Astrocyte (in vitro differentiated cells and primary cell): ENCODE measurements around the gene HLF. TPM values are rescaled to one million over a fixed set of nuclear protein-coding genes. Genes with fewer than 3 reads are reported as not detected.

Source experiments
- DNase-seq: peaks from one replicate; pipeline ENCODE4 v3.0.0-alpha.2; 2010; ENCODE audit warnings: low read depth
- FAIRE-seq: peaks from 2 replicates; lab custom pipeline; 2011; peaks lifted over from hg19 to GRCh38; lab: Jason Lieb, UNC
- H2AFZ ChIP-seq: 2 replicates; pipeline ENCODE4 v1.6.0; 2012; ENCODE audit warnings: low read depth, low read length, inconsistent platforms
- H3K27ac ChIP-seq: 2 replicates; pipeline ENCODE4 v1.5.1; 2011; ENCODE audit warnings: low read depth, low read length, inconsistent platforms
- H3K27me3 ChIP-seq: 2 replicates; pipeline ENCODE4 v1.6.0; 2011; ENCODE audit warnings: low read length, inconsistent platforms; ENCODE audit not compliant: insufficient read depth
- H3K36me3 ChIP-seq: 2 replicates; pipeline ENCODE4 v1.5.1; 2011; ENCODE audit warnings: low read length, inconsistent platforms; ENCODE audit not compliant: insufficient read depth
- H3K4me1 ChIP-seq: 2 replicates; pipeline ENCODE4 v1.5.1; 2011; ENCODE audit warnings: low read length, inconsistent platforms; ENCODE audit not compliant: insufficient read depth
- H3K4me2 ChIP-seq: 2 replicates; pipeline ENCODE4 v1.6.0; 2012; ENCODE audit warnings: low read length, inconsistent platforms
- H3K4me3 ChIP-seq: 2 replicates; pipeline ENCODE4 v1.5.1; 2011; ENCODE audit warnings: low read depth, mild to moderate bottlenecking, low read length, inconsistent platforms; ENCODE audit not compliant: insufficient read depth
- H3K79me2 ChIP-seq: 2 replicates; pipeline ENCODE4 v1.6.0; 2012; ENCODE audit warnings: mild to moderate bottlenecking, low read length, inconsistent platforms; ENCODE audit not compliant: insufficient read depth
- H3K9ac ChIP-seq: 2 replicates; pipeline ENCODE4 v1.6.0; 2012; ENCODE audit warnings: mild to moderate bottlenecking, low read length, inconsistent platforms
- H3K9me3 ChIP-seq: 2 replicates; pipeline ENCODE4 v1.5.1; 2012; ENCODE audit warnings: low read depth, mild to moderate bottlenecking, low read length, inconsistent platforms; ENCODE audit not compliant: insufficient read depth
- H4K20me1 ChIP-seq: 2 replicates; pipeline ENCODE4 v1.6.0; 2012; ENCODE audit warnings: low read length, inconsistent platforms; ENCODE audit not compliant: insufficient read depth
- H3K27ac Mint-ChIP-seq: one replicate; pipeline ENCODE4 v1.8.0; 2021; ENCODE audit warnings: mild to moderate bottlenecking, mixed read lengths; ENCODE audit not compliant: unreplicated experiment
- H3K27me3 Mint-ChIP-seq: one replicate; pipeline ENCODE4 v1.8.0; 2021; ENCODE audit warnings: low read depth, mixed read lengths; ENCODE audit not compliant: unreplicated experiment
- H3K36me3 Mint-ChIP-seq: one replicate; pipeline ENCODE4 v1.8.0; 2021; ENCODE audit warnings: low read depth, mixed read lengths; ENCODE audit not compliant: unreplicated experiment
- H3K4me1 Mint-ChIP-seq: one replicate; pipeline ENCODE4 v1.8.0; 2021; ENCODE audit warnings: low read depth, mixed read lengths; ENCODE audit not compliant: unreplicated experiment
- H3K4me3 Mint-ChIP-seq: one replicate; pipeline ENCODE4 v1.8.0; 2021; ENCODE audit warnings: mild to moderate bottlenecking, moderate library complexity, mixed read lengths; ENCODE audit not compliant: unreplicated experiment
- H3K9me3 Mint-ChIP-seq: one replicate; pipeline ENCODE4 v1.8.0; 2021; ENCODE audit warnings: mild to moderate bottlenecking, mixed read lengths; ENCODE audit not compliant: unreplicated experiment
- EZH2 ChIP-seq: IDR thresholded peaks from 2 replicates; pipeline ENCODE4 v1.6.1; 2012; ENCODE audit warnings: mild to moderate bottlenecking, low read length, inconsistent platforms; ENCODE audit not compliant: insufficient read depth
- total RNA-seq: library from RNA; stranded (reverse); gene quantifications from 2 replicates; pipeline ENCODE4 v1.2.1, GENCODE V29; 2021
- TF ChIP-seq, protein P1 (sequence below): IDR thresholded peaks from 2 replicates; pipeline ENCODE4 v1.5.1; 2011; ENCODE audit warnings: low read depth, mild to moderate bottlenecking, inconsistent platforms, low read length, moderate library complexity; ENCODE audit not compliant: insufficient read depth

Gene HLF
- total RNA-seq, 1 donor from 2014 or later: not detected

DNA sequence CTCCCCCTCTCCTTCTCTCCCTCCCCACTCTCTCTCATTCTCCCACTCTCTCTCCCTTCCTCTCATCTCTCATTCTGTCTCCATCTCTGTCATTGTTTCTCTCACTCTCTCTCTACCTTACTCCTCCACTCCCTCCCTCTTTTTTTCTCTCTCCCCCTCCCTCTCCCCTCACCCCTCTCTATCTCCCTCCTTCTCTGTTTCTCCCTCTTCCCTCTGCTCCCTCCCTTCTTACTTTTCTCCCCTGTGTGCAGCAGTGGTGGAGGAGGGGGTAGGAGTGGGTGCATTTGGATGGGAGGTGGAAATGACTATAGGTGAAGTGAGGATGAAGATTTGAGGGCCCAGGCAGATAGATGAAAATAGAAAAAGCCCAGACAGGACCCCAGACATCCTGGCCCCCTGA lies 70.9 kb downstream of the HLF start:
- no peak overlapping the region for H3K4me3 Mint-ChIP-seq
- no peaks in the 10 kb centered on the region for H3K9me3 Mint-ChIP-seq
- H3K9ac ChIP-seq: no peak overlapping the region
- H3K4me3 ChIP-seq: no peak overlapping the region
- FAIRE-seq (no peak), DNase-seq (no peak)
- H3K27ac Mint-ChIP-seq: no peak overlapping the region
- no peaks in the 10 kb centered on the region for H3K36me3 ChIP-seq
- peaks cover 6% of the 10 kb centered on the region for H3K4me1 Mint-ChIP-seq
- no peaks in the 10 kb centered on the region for H3K9me3 ChIP-seq
- peak overlapping the region; percentile 15 for H2AFZ ChIP-seq
- no peak for TF ChIP-seq EZH2
- TF ChIP-seq, protein P1, sequence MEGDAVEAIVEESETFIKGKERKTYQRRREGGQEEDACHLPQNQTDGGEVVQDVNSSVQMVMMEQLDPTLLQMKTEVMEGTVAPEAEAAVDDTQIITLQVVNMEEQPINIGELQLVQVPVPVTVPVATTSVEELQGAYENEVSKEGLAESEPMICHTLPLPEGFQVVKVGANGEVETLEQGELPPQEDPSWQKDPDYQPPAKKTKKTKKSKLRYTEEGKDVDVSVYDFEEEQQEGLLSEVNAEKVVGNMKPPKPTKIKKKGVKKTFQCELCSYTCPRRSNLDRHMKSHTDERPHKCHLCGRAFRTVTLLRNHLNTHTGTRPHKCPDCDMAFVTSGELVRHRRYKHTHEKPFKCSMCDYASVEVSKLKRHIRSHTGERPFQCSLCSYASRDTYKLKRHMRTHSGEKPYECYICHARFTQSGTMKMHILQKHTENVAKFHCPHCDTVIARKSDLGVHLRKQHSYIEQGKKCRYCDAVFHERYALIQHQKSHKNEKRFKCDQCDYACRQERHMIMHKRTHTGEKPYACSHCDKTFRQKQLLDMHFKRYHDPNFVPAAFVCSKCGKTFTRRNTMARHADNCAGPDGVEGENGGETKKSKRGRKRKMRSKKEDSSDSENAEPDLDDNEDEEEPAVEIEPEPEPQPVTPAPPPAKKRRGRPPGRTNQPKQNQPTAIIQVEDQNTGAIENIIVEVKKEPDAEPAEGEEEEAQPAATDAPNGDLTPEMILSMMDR: no peak
- no peaks in the 10 kb centered on the region for H3K79me2 ChIP-seq
- no peaks in the 10 kb centered on the region for H3K27me3 ChIP-seq
- peaks cover 23% of the 10 kb centered on the region for H3K27me3 Mint-ChIP-seq
- H3K4me2 ChIP-seq: no peak overlapping the region
- H4K20me1 ChIP-seq: no peaks in the 10 kb centered on the region
- no peaks in the 10 kb centered on the region for H3K36me3 Mint-ChIP-seq
- H3K27ac ChIP-seq: no peak overlapping the region
- H3K4me1 ChIP-seq: peaks cover 3% of the 10 kb centered on the region

DNA sequence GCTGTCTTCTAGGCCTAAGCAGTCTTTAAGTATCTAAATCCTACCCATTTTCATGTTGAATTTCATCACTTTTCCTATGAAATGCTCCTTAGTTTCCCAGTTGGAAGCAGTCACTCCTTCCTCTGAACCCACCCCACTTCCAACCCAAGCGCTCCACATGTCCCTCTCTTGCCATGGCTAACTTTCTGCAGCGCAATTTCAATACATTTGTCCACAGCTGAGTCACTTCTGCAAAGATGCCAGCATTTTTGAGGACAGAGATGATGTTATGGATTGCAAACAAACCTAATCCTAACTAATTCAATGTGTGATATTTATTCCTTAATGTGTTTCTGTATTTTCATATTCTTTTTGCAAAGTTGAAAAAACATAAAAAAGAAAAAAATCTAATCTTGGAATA lies 71.7 kb downstream of the HLF start:
- no peak for FAIRE-seq

DNA sequence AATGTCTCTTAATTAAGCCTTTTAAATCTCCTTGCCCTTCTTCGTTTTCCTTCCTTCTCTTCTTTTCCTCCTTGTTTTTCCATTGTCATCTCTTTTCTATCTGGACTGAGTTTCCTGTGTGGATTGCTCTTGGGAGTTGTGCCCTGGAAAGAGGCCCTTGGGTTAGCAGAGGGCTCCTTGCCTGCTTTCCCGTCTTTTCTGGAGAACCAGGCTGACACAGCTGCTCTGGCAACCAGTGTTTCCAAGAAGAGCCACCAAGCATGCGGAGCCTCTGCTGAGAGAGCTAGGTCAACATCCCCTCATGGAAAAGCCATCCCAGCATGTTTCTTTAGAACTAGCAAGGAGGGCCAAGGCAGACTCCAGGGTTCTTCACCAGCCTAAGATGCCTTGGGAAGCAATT lies 75.4 kb downstream of the HLF start:
- Mint-ChIP-seq H3K27me3 (peaks cover 17% of the 10 kb centered on the region), H3K4me1 (peaks cover 6% of the 10 kb centered on the region), H3K9me3 (no peaks in the 10 kb centered on the region), H3K4me3 (no peak overlapping the region), H3K36me3 (no peaks in the 10 kb centered on the region), H3K27ac (no peak overlapping the region)
- H3K4me2 ChIP-seq: no peak overlapping the region
- no peak overlapping the region for H3K4me3 ChIP-seq
- H3K27me3 ChIP-seq: no peaks in the 10 kb centered on the region
- no peak overlapping the region for H3K27ac ChIP-seq
- H4K20me1 ChIP-seq: no peaks in the 10 kb centered on the region
- no peaks in the 10 kb centered on the region for H3K79me2 ChIP-seq
- FAIRE-seq: no peak
- no peak for TF ChIP-seq EZH2
- TF ChIP-seq, protein P1: no peak
- no peaks in the 10 kb centered on the region for H3K9me3 ChIP-seq
- no peak for DNase-seq
- H3K4me1 ChIP-seq: no peaks in the 10 kb centered on the region
- no peak overlapping the region for H3K9ac ChIP-seq
- H2AFZ ChIP-seq: no peak overlapping the region
- H3K36me3 ChIP-seq: no peaks in the 10 kb centered on the region

More for the DNA sequence above, 71.7 kb downstream of the HLF start:
- no peaks in the 10 kb centered on the region for H3K9me3 ChIP-seq
- no peak overlapping the region for H3K4me3 ChIP-seq
- Mint-ChIP-seq H3K4me3 (no peak overlapping the region), H3K9me3 (no peaks in the 10 kb centered on the region), H3K4me1 (peaks cover 6% of the 10 kb centered on the region), H3K36me3 (no peaks in the 10 kb centered on the region), H3K27me3 (peaks cover 20% of the 10 kb centered on the region), H3K27ac (no peak overlapping the region)
- no peaks in the 10 kb centered on the region for H3K79me2 ChIP-seq
- TF ChIP-seq EZH2: no peak
- no peaks in the 10 kb centered on the region for H3K36me3 ChIP-seq
- no peaks in the 10 kb centered on the region for H3K27me3 ChIP-seq
- no peak for DNase-seq
- H3K4me1 ChIP-seq: peaks cover 3% of the 10 kb centered on the region
- no peak overlapping the region for H3K9ac ChIP-seq
- no peaks in the 10 kb centered on the region for H4K20me1 ChIP-seq
- no peak overlapping the region for H3K27ac ChIP-seq
- H3K4me2 ChIP-seq: no peak overlapping the region
- H2AFZ ChIP-seq: no peak overlapping the region
